Measurements from ENCODE around the gene SPDYE3. TPM values are rescaled to one million over a fixed set of nuclear protein-coding genes. Genes with fewer than 3 reads are reported as not detected.
"Not testable (repeated sequence)": the region's sequence is repeated elsewhere in the genome, so short reads cannot be mapped to it uniquely, and the experiment has no call there.

SPDYE3 gene
- total RNA-seq (not detected), polyA plus RNA-seq (under 1 TPM in 1 of 3 donors, not detected in 2; 0.16 TPM)

GRCh38 chr7:100307402-100307801, at the start of gene SPDYE3:
Gene SPDYE3, plus strand, starts transcription at chr7:100307702. Its CDS starts 184 bp downstream, at chr7:100307886.
- H3K27ac ChIP-seq; DNase-seq; H3K4me3 ChIP-seq; H3K4me1 ChIP-seq; intact Hi-C loops (cut with DNase I); H3K27me3 ChIP-seq; H3K9me3 ChIP-seq; H3K36me3 ChIP-seq: not testable (repeated sequence)
- 96% methylated on average over 6 to 7 of the region's 8 CpGs for WGBS, 2 donors

GRCh38 chr7:100259984-100260383, 47.5 kb upstream of the SPDYE3 start:
- H3K4me1 ChIP-seq; H3K4me3 ChIP-seq; DNase-seq; H3K9me3 ChIP-seq; intact Hi-C loops (cut with DNase I); H3K36me3 ChIP-seq; H3K27ac ChIP-seq; H3K27me3 ChIP-seq: not testable (repeated sequence)
- 89 to 92% methylated on average over 8 of the region's 8 CpGs for WGBS, 2 donors

- H3K36me3 ChIP-seq; H3K9me3 ChIP-seq; H3K27ac ChIP-seq; H3K4me3 ChIP-seq; intact Hi-C loops (cut with DNase I); DNase-seq; H3K27me3 ChIP-seq; H3K4me1 ChIP-seq: not testable (repeated sequence)
- WGBS, 2 donors = 96 to 98% methylated on average over 4 of the region's 4 CpGs
These were observed 44.6 kb upstream of the SPDYE3 start for GRCh38 chr7:100262896-100263295.

- H3K4me1 ChIP-seq; DNase-seq; H3K27ac ChIP-seq; H3K4me3 ChIP-seq; H3K36me3 ChIP-seq; H3K9me3 ChIP-seq; H3K27me3 ChIP-seq; intact Hi-C loops (cut with DNase I): not testable (repeated sequence)
- WGBS, 2 donors = 92 to 94% methylated on average over 4 of the region's 4 CpGs
These were observed 43.3 kb upstream of the SPDYE3 start for GRCh38 chr7:100264223-100264622.

GRCh38 chr7:100264669-100265165, 42.8 kb upstream of the SPDYE3 start:
- 60 to 80% methylated on average over 7 of the region's 7 CpGs for WGBS, 2 donors
- intact Hi-C loops (cut with DNase I); DNase-seq; H3K9me3 ChIP-seq; H3K36me3 ChIP-seq; H3K4me3 ChIP-seq; H3K4me1 ChIP-seq; H3K27me3 ChIP-seq: not testable (repeated sequence)
- H3K27ac ChIP-seq = peak overlapping the region in 1 of 4 donors; percentile 27

GRCh38 chr7:100265851-100266250, 41.7 kb upstream of the SPDYE3 start:
- peaks cover 0 to 14% (median 11%) of the 10 kb centered on the region in 4 donors for H3K4me1 ChIP-seq
- DNase-seq; H3K9me3 ChIP-seq; H3K4me3 ChIP-seq; H3K36me3 ChIP-seq; H3K27ac ChIP-seq; intact Hi-C loops (cut with DNase I); H3K27me3 ChIP-seq: not testable (repeated sequence)
- WGBS, 2 donors = 84 to 90% methylated on average over 5 of the region's 5 CpGs

- Histone ChIP-seq H3K4me1 (peaks cover 0 to 22% (median 15%) of the 10 kb centered on the region in 4 donors), H3K36me3 (no peaks in the 10 kb centered on the region), H3K27me3 (no peaks in the 10 kb centered on the region), H3K9me3 (no peaks in the 10 kb centered on the region), H3K4me3 (no peak overlapping the region), H3K27ac (no peak overlapping the region)
- intact Hi-C loops (cut with DNase I) = no loop called here
- no peak for DNase-seq
- WGBS, 2 donors = 91 to 95% methylated on average over 10 of the region's 10 CpGs
- no peak for TF ChIP-seq POLR2A (IDR thresholded peaks at IDR 0.05)
These were observed 40.7 kb upstream of the SPDYE3 start for GRCh38 chr7:100266576-100267354.

GRCh38 chr7:100267648-100268047, 39.9 kb upstream of the SPDYE3 start:
- no peak for TF ChIP-seq POLR2A (IDR thresholded peaks at IDR 0.05)
- TF ChIP-seq EP300 (IDR thresholded peaks at IDR 0.05) = no peak
- TF ChIP-seq POLR2AphosphoS5 (IDR thresholded peaks at IDR 0.05) = no peak
- TF ChIP-seq CTCF (IDR thresholded peaks at IDR 0.05) = no peak
- Histone ChIP-seq H3K9me3 (no peaks in the 10 kb centered on the region), H3K4me1 (peaks cover 0 to 27% (median 19%) of the 10 kb centered on the region in 4 donors), H3K4me3 (no peak overlapping the region), H3K27me3 (no peaks in the 10 kb centered on the region), H3K27ac (no peak overlapping the region), H3K36me3 (no peaks in the 10 kb centered on the region)
- WGBS, 2 donors = 94 to 96% methylated on average over 6 of the region's 6 CpGs
- no peak for DNase-seq
- intact Hi-C loops (cut with DNase I) = no loop called here

GRCh38 chr7:100268882-100269281, 38.6 kb upstream of the SPDYE3 start:
- peaks cover 0 to 27% (median 19%) of the 10 kb centered on the region in 4 donors for H3K4me1 ChIP-seq
- DNase-seq; H3K4me3 ChIP-seq; H3K36me3 ChIP-seq; H3K27me3 ChIP-seq; intact Hi-C loops (cut with DNase I); H3K9me3 ChIP-seq; H3K27ac ChIP-seq: not testable (repeated sequence)
- 92 to 96% methylated on average over 11 of the region's 11 CpGs for WGBS, 2 donors

- Histone ChIP-seq H3K27ac (peak overlapping the region in 2 of 4 donors; percentile 27 to 37), H3K4me1 (peaks cover 0 to 27% (median 19%) of the 10 kb centered on the region in 4 donors)
- H3K4me3 ChIP-seq; intact Hi-C loops (cut with DNase I); H3K9me3 ChIP-seq; H3K27me3 ChIP-seq; H3K36me3 ChIP-seq; DNase-seq: not testable (repeated sequence)
- 76 to 88% methylated on average over 14 of the region's 14 CpGs for WGBS, 2 donors
These were observed 38.0 kb upstream of the SPDYE3 start for GRCh38 chr7:100269306-100270045.

Measured in sigmoid colon (tissue), 7 donors.